H1 (cell line): ENCODE measurements around the gene DHFR2. TPM values are rescaled to one million over a fixed set of nuclear protein-coding genes. Genes with fewer than 3 reads are reported as not detected.

Source experiments
- CTCF ChIA-PET: fragments of 300-600 bp; sonication (Branson Sonifier 250); formaldehyde crosslinking; loops from one replicate; lab custom pipeline; 2021; ENCODE audit not compliant: partially characterized antibody; lab: Charles Lee
- POLR2A ChIA-PET: fragments of 300-600 bp; sonication (Branson Sonifier 250); formaldehyde crosslinking; loops from one replicate; lab custom pipeline; 2021; ENCODE audit warnings: inconsistent platforms; ENCODE audit not compliant: partially characterized antibody; lab: Charles Lee
- DNase-seq, 2 experiments: peaks; one replicate each; pipeline versions ENCODE4 v3.0.0 to v3.0.0-alpha.2; 2010 to 2022; ENCODE audit warnings: low spot score in 2 of 2, low read depth in 1 of 2, mixed read lengths in 1 of 2
- FAIRE-seq: peaks from 2 replicates; lab custom pipeline; 2011; peaks lifted over from hg19 to GRCh38; lab: Jason Lieb, UNC
- H2AFZ ChIP-seq: 2 replicates; pipeline ENCODE4 v1.8.1; 2012; ENCODE audit warnings: low read length, inconsistent platforms
- H2AK5ac ChIP-seq: 2 replicates; pipeline ENCODE4 v1.6.1; 2013; ENCODE audit warnings: low read depth, low read length
- H2BK120ac ChIP-seq: replicated peaks from 2 replicates; pipeline ENCODE3; 2013; ENCODE audit warnings: low read depth, low read length, inconsistent platforms
- H2BK12ac ChIP-seq: 2 replicates; pipeline ENCODE4 v1.6.1; 2013; ENCODE audit warnings: low read depth, low read length
- H2BK15ac ChIP-seq: 2 replicates; pipeline ENCODE4 v1.6.1; 2013; ENCODE audit warnings: low read length
- H2BK20ac ChIP-seq: 2 replicates; pipeline ENCODE4 v1.6.1; 2013; ENCODE audit warnings: low read length
- H2BK5ac ChIP-seq: 2 replicates; pipeline ENCODE4 v1.6.1; 2013; ENCODE audit warnings: low read depth, low read length
- H3K14ac ChIP-seq: 2 replicates; pipeline ENCODE4 v1.6.1; 2013; ENCODE audit warnings: inconsistent platforms; ENCODE audit not compliant: insufficient read length
- H3K18ac ChIP-seq: 2 replicates; pipeline ENCODE4 v1.6.1; 2013; ENCODE audit warnings: low read length; ENCODE audit errors: extremely low read depth
- H3K23ac ChIP-seq: 2 replicates; pipeline ENCODE4 v1.6.1; 2013; ENCODE audit warnings: inconsistent platforms; ENCODE audit not compliant: insufficient read length
- H3K23me2 ChIP-seq: 2 replicates; pipeline ENCODE4 v1.6.1; 2013; ENCODE audit warnings: low read depth, low read length
- H3K27ac ChIP-seq: 2 replicates; pipeline ENCODE4 v1.6.1; 2011; ENCODE audit warnings: low read depth, low read length, inconsistent platforms
- H3K27me3 ChIP-seq, 4 experiments: replicated peaks in 1 of 4; 1 replicate in 1 of 4; 2 replicates in 3 of 4; pipeline versions ENCODE4 v1.6.1 to v1.8.1; 2011 to 2013; ENCODE audit warnings: low read length in 3 of 4, mild to moderate bottlenecking in 3 of 4, inconsistent platforms in 2 of 4, mixed read lengths in 2 of 4, moderate library complexity in 1 of 4; ENCODE audit not compliant: control insufficient read depth in 3 of 4, insufficient read depth in 3 of 4; ENCODE audit errors: extremely low read depth in 1 of 4
- H3K36me3 ChIP-seq, 4 experiments: 2 replicates each; pipeline versions ENCODE4 v1.6.1 to v1.8.1; 2011 to 2013; ENCODE audit warnings: mild to moderate bottlenecking in 4 of 4, low read length in 3 of 4, moderate library complexity in 2 of 4, control low read depth in 1 of 4, inconsistent platforms in 1 of 4; ENCODE audit not compliant: insufficient read depth in 4 of 4, control insufficient read depth in 2 of 4
- H3K4ac ChIP-seq: replicated peaks from 2 replicates; pipeline ENCODE3; 2013; ENCODE audit warnings: low read length, low read depth, mixed read lengths, inconsistent platforms; ENCODE audit not compliant: insufficient read length
- H3K4me1 ChIP-seq, 4 experiments: replicated peaks in 1 of 4; 1 replicate in 1 of 4; 2 replicates in 3 of 4; pipeline versions ENCODE4 v1.6.1 to v1.8.1; 2011 to 2013; ENCODE audit warnings: low read length in 3 of 4, inconsistent platforms in 2 of 4, mixed read lengths in 1 of 4; ENCODE audit not compliant: insufficient read depth in 4 of 4, control insufficient read depth in 3 of 4
- H3K4me2 ChIP-seq, 2 experiments: 2 replicates each; pipeline versions ENCODE4 v1.6.1 to v1.8.1; 2011 to 2013; ENCODE audit warnings: low read depth in 2 of 2, low read length in 2 of 2, control low read depth in 1 of 2, inconsistent platforms in 1 of 2, mild to moderate bottlenecking in 1 of 2; ENCODE audit not compliant: insufficient read depth in 1 of 2
- H3K4me3 ChIP-seq, 4 experiments: fragments of 200-600, 300-600 bp in 1 of 4; sonication (generic), shearing (Covaris generic), sonication (Bioruptor Twin) in 1 of 4; 2 replicates each; pipeline versions ENCODE4 v1.5.1 to v1.8.1; 2011 to 2016; ENCODE audit warnings: low read length in 4 of 4, low read depth in 3 of 4, control low read depth in 2 of 4, inconsistent platforms in 2 of 4, mild to moderate bottlenecking in 2 of 4, mixed read lengths in 1 of 4, moderate library complexity in 1 of 4; ENCODE audit not compliant: insufficient read depth in 2 of 4; ENCODE audit errors: extremely low read depth in 1 of 4
- H3K56ac ChIP-seq: replicated peaks from 2 replicates; pipeline ENCODE3; 2013; ENCODE audit warnings: low read depth, mild to moderate bottlenecking, mixed read lengths, low read length, inconsistent platforms; ENCODE audit not compliant: insufficient read length
- H3K79me1 ChIP-seq: 2 replicates; pipeline ENCODE4 v1.6.1; 2013; ENCODE audit warnings: low read depth, low read length, control low read depth
- H3K79me2 ChIP-seq, 2 experiments: 2 replicates each; pipeline versions ENCODE4 v1.6.1 to v1.8.1; 2012 to 2013; ENCODE audit warnings: low read length in 2 of 2, mild to moderate bottlenecking in 2 of 2, inconsistent platforms in 1 of 2; ENCODE audit not compliant: insufficient read depth in 2 of 2, control insufficient read depth in 1 of 2
- H3K9ac ChIP-seq, 4 experiments: replicated peaks in 1 of 4; 1 replicate in 1 of 4; 2 replicates in 3 of 4; pipeline versions ENCODE4 v1.6.1 to v1.8.1; 2011 to 2013; ENCODE audit warnings: low read depth in 3 of 4, low read length in 3 of 4, control low read depth in 2 of 4, mild to moderate bottlenecking in 2 of 4, moderate library complexity in 2 of 4, inconsistent platforms in 1 of 4; ENCODE audit errors: extremely low read depth in 1 of 4
- H3K9me3 ChIP-seq, 2 experiments: 2 replicates each; pipeline versions ENCODE4 v1.6.1 to v1.8.1; 2012 to 2013; ENCODE audit warnings: mild to moderate bottlenecking in 2 of 2, moderate library complexity in 2 of 2, control low read depth in 1 of 2, inconsistent platforms in 1 of 2, low read depth in 1 of 2, low read length in 1 of 2, mixed read lengths in 1 of 2; ENCODE audit not compliant: insufficient read depth in 2 of 2
- H4K20me1 ChIP-seq, 2 experiments: replicated peaks in 1 of 2; 2 replicates each; pipeline versions ENCODE3 to v1.8.1; 2011 to 2013; ENCODE audit warnings: inconsistent platforms in 2 of 2, low read length in 2 of 2, mild to moderate bottlenecking in 1 of 2; ENCODE audit not compliant: insufficient read depth in 2 of 2, control insufficient read depth in 1 of 2
- H4K5ac ChIP-seq: 2 replicates; pipeline ENCODE4 v1.6.1; 2013; ENCODE audit warnings: low read length, low read depth, mixed read lengths, inconsistent platforms; ENCODE audit not compliant: insufficient read length
- H4K8ac ChIP-seq: 2 replicates; pipeline ENCODE4 v1.8.0; 2013; ENCODE audit warnings: mild to moderate bottlenecking, moderate library complexity, low read length, inconsistent platforms; ENCODE audit not compliant: insufficient read depth; ENCODE audit errors: extremely low read depth
- H4K91ac ChIP-seq: replicated peaks from 2 replicates; pipeline ENCODE3; 2013; ENCODE audit warnings: low read length, mixed read lengths, inconsistent platforms; ENCODE audit not compliant: insufficient read length
- TEAD4 ChIP-seq: IDR thresholded peaks from 2 replicates; pipeline ENCODE4 v1.6.1; 2012; ENCODE audit warnings: low read depth, low read length, inconsistent platforms, mixed read lengths
- WGBS, 2 experiments: shearing (Covaris generic) in 1 of 2; methylation state at CpG; one replicate each; pipeline versions ENCODE4 v1.1.6 to v1.1.7; 2013 to 2015; ENCODE audit warnings: low lambda C conversion rate in 2 of 2, mixed read lengths in 2 of 2, inconsistent platforms in 1 of 2, low coverage in 1 of 2, missing lambda C conversion rate in 1 of 2; ENCODE audit not compliant: insufficient replicate concordance in 2 of 2, insufficient coverage in 1 of 2, insufficient read length in 1 of 2; ENCODE audit errors: extremely low coverage in 1 of 2, missing lambda C conversion rate in 1 of 2; 5-methylcytosine and 5-hydroxymethylcytosine counted together
- polyA plus RNA-seq, 7 experiments: library from polyadenylated mRNA; depleted of rRNA in 3 of 7; stranded (reverse) in 5 of 7; unstranded in 2 of 7; fragments of >200 nt in 5 of 7; fragments of 200-250 nt in 2 of 7; gene quantifications; 1 replicate in 5 of 7; 2 replicates in 1 of 7; 4 replicates in 1 of 7; pipeline versions ENCODE4 v1.2.1 to v1.2.3, GENCODE V29; 2011 to 2013; ENCODE audit warnings: missing spikeins in 2 of 7, mixed read lengths in 2 of 7
- total RNA-seq: library from RNA; stranded (reverse); fragmentation: NEBNext Ultra II Directional; extraction: Animal tissue kit (Norgen Biotek cat#: 25700); gene quantifications from 2 replicates; pipeline ENCODE4 v1.2.1, GENCODE V29; 2021

DHFR2 gene
- total and polyA plus RNA-seq, 2 of the 8 experiments (the other 6 are each of a cell fraction or from before 2014, with no cell fraction given) = 0.59 to 2.6 TPM

DNA sequence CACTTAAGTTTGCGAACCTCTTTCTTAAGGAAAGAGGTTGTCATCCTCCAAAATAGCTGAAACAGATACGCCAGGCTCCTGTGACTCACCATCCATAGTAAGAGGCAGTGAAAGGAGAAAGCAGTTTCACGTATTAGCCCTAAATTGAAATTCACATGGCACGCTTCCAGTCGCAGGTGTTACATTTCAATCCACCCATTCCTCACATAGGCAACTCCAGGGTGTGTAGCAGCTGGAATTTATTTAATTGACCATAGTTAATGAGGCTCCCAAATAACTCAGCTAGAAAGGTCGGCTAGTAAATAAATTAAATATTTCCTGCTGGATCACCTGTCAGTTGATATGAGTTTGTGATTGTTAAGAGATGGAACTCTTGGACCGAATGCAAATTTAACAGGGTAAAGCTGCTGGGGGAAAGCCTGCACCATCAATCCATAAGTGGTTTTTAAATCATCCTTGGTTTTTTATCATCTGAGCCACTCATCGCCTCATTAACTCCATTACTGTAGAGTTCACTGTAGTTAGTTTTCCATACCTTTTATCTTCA, 19.7 kb upstream of the DHFR2 start:
- H3K56ac ChIP-seq = no peak overlapping the region
- ChIA-PET POLR2A (no interaction called here), CTCF (interaction anchor here (1.7 kb wide), 1 partner anchor 13 kb away, joined by 9 read pairs; no protein-coding TSS in a partner anchor)
- H3K36me3 ChIP-seq = no peaks in the 10 kb centered on the region
- H4K5ac ChIP-seq = no peak overlapping the region
- H3K79me2 ChIP-seq = no peaks in the 10 kb centered on the region
- H3K4me1 ChIP-seq = no peaks in the 10 kb centered on the region; a peak in 1 of 7 replicates
- H3K23me2 ChIP-seq = no peaks in the 10 kb centered on the region
- H3K4me3 ChIP-seq = no peak overlapping the region
- DNase-seq = no peak
- H4K8ac ChIP-seq = no peak overlapping the region
- no peak overlapping the region for H2AFZ ChIP-seq
- no peak overlapping the region for H4K91ac ChIP-seq
- no peak overlapping the region for H2BK15ac ChIP-seq
- no peak overlapping the region for H3K14ac ChIP-seq
- H3K18ac ChIP-seq = no peak overlapping the region
- no peak overlapping the region for H3K9ac ChIP-seq
- no peak overlapping the region for H2BK5ac ChIP-seq
- FAIRE-seq = no peak
- H3K79me1 ChIP-seq = no peaks in the 10 kb centered on the region
- no peak overlapping the region for H3K27ac ChIP-seq
- H2BK120ac ChIP-seq = no peak overlapping the region
- H2BK20ac ChIP-seq = no peak overlapping the region
- no peaks in the 10 kb centered on the region for H3K27me3 ChIP-seq
- H3K9me3 ChIP-seq = no peaks in the 10 kb centered on the region
- H3K4me2 ChIP-seq = no peak overlapping the region
- WGBS, 2 experiments = 88% methylated on average over 8 of the region's 8 CpGs; no CpG with 5 or more reads in 1 of the 2 experiments
- H4K20me1 ChIP-seq = peaks cover 0 to 1% of the 10 kb centered on the region in 2 experiments
- H3K23ac ChIP-seq = no peak overlapping the region
- H3K4ac ChIP-seq = no peak overlapping the region
- H2AK5ac ChIP-seq = no peak overlapping the region
- H2BK12ac ChIP-seq = no peak overlapping the region
- no peak for TF ChIP-seq TEAD4
